HG02763 (cell line): ENCODE measurements around the gene GLIPR1.
A peak's percentile ranks its signal among the peaks of the same experiment; 100 is the strongest.
"Not testable (repeated sequence)": the region's sequence is repeated elsewhere in the genome, so short reads cannot be mapped to it uniquely, and the experiment has no call there.

Experiments used
- ATAC-seq: cut with Tn5 transposase; IDR thresholded peaks from one replicate; pipeline ENCODE4 v1.9.1; 2021; ENCODE audit warnings: mild to moderate bottlenecking, moderate library complexity; ENCODE audit not compliant: unreplicated experiment

GLIPR1 gene

DNA sequence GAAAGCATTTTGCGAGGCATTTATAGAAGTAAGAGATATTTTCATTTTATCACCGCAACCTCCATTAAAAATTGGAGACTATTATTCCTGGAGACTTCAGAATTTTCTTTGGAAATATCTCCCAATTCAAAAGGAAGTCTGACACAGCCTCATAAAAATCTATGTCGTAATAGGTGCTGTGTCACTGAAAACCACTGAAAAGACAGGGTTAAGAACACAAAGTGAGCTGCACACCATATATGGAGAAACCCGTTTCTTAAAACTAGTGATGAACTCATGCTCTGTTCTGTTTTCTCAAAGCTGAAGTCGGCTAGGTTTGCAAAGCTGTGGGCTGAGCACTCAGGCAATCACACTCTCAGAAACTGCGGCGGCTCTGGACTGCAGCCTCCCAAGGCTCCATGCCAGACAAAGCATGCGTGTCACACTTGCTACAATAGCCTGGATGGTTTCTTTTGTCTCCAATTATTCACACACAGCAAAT lies at the start of gene GLIPR1:
GLIPR1 (plus strand) TSS at position 287 of the 481 bp plus-strand sequence; CDS start at position 413, 126 bp downstream.
- peak; percentile 92 for ATAC-seq

DNA sequence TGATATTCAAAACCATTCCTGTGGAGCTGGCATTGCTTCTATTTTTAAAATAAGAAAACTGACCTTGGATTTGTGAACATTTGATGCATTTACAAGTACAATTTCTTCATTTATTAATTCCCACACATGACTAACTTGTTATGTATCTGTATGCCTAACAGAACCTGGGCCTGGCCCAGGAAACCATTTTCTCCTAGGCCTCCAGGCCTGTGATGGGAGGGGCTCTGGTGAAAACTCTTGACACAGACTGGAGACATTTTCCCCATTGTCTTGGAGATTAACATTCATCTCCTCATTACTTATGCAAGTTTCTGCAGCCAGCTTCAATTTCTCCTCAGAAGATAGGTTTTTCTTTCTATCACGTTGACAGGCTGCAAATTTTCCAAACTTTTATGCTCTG lies 47.6 kb upstream of the GLIPR1 start:
- no peak for ATAC-seq

DNA sequence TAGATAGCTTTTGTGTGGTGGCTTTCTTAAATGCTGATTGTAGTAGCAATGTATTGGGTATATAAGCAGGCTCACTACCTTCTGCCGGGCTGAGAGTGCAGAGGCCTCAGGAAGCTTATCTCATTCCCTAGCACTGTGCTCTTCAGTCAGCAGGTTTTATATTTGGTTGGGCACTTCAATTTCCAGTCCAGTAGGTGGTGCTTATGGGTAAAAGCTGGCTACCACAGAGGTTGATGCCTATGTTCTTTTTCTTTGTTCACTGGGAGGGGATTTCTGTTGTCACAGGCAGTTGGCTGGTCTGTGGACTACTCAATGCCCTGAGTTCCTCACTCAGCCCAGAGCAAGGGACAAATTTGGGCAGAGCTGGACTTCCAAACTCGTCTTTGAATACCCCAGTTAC lies 43.0 kb upstream of the GLIPR1 start:
- no peak for ATAC-seq

DNA sequence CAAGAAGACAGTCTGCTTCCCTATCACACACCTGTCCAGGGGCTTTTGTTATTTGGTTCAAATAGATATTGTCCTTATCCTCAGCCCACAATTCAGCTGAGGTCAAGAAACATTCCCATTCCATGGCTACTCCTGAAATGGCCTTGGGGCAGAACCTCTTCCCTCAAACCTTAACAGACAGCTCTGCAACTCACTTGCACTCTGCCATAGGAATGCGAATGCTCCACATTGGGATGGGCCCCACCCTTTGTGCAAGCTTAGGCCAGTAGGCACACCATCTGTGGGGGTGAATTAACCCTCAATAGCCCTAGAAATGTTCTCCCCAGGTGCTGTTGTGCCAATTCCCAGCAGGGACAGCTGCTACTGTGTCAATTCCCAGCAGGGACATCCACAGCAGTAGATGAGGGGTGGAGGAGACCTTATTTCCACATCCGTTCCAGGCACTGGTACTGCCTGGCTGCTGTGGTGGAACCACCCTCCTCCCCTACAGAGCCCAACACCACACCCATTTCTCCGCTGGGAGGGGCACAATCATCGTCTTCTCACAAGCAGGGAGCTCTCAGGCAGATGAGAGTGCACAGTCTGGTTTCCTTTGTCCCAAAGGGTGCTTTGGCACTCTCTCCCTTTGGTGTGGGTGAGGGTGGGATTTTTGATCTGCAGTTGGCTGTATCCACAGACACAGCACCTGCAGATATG lies 42.3 kb upstream of the GLIPR1 start:
- ATAC-seq: no peak

DNA sequence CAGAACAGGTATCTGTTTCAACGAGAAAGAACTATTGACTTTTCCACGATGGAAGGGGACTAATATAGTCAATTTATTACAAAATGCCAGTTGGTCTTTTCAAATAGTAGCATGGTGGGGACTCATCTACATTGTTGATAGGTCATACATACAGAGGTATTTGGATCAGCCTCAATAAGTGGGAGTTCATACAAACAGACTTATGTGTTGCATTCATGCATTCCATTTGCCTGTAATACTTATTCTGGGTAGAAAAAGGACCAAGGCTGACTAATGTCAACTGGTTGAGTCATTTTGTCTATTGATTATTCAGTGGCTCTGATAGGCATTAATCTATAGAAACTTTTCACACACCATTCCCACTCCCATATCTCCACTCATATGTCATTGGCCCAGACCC lies 41.5 kb upstream of the GLIPR1 start:
- no peak for ATAC-seq

DNA sequence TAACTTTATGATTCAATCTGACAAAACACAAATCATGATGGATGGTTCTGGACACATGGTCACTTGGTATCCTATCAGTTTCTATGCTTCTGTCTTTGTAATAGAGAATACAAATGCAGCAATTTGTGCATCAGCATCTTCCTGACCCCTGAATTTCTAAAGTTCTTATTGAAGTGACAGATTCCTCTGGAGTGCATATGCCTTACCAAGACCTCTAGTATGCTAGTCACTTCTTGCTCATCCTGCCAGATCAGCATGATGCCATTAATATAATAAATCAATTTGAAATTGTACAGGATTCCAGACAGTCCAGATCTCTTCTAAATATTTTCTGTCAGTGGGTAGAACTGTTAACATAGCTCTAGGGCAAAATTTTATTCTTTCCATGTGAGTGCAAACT lies 40.6 kb upstream of the GLIPR1 start:
- no peak for ATAC-seq

DNA sequence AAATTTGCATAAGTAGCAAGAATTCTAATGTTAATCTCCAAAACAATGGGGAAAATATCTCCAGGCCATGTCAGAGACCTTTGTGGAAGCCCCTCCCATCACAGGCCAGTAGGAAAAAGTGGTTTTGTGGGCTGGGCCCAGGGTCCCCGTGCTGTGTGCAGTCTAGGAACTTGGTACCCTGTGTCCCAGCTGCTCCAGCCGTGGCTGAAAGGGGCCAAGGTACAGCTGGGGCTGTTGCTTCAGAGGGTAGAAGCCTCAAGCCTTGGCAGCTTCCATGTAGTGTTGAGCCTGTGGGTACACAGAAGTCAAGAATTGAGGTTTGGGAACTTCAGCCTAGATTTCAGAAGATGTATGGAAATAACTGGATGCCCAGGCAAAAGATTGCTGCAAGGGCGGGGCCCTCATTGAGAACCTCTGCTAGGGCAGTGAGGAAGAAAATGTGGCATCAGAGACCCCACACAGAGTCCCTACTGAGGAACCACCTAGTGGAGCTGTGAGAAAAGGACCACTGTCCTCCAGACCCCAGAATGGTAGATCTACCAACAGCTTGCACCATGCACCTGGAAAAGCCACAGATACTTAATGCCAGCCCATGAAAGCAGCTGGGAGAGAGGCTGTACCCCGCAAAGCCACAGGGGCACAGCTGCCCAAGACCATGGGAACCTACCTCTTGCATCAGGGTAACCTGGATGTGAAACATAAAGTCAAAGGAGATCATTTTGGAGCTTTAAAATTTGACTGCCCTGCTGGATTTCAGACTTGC lies 38.7 kb upstream of the GLIPR1 start:
- ATAC-seq: not testable (repeated sequence)

DNA sequence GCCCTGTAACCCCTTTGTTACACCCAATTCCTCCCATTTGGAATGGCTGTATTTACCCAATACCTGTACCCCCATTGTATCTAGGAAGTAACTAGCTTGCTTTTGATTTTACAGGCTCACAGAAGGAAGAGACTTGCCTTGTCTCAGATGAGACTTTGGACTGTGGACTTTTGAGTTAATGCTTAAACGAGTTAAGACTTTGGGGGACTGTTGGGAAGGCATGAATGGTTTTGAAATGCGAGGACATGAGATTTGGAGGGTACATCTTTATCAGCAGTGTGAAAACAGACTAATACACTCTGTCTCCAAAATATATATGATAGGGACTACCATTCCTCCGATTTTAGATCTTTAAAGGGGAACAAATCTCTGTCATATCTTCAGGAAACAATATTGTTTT lies 38.1 kb upstream of the GLIPR1 start:
- ATAC-seq: not testable (repeated sequence)

DNA sequence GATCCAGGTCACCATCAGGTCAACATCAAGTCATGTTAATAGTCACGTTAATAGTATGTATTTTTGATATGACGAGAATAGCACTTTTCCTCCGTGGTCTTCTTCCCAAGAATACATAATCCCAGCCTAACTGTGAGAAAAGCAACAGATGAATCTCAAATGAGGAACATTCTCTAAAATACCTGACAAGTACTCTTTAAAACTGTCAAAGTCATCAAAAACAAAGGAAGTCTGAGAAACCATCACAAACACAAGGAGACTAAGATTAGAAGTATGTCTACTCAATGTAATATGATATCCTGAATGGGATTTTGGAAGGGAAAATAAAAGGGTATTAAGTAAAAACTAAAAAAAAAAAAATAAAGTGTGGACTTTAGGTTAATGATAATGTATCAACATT lies 36.8 kb upstream of the GLIPR1 start:
- no peak for ATAC-seq

DNA sequence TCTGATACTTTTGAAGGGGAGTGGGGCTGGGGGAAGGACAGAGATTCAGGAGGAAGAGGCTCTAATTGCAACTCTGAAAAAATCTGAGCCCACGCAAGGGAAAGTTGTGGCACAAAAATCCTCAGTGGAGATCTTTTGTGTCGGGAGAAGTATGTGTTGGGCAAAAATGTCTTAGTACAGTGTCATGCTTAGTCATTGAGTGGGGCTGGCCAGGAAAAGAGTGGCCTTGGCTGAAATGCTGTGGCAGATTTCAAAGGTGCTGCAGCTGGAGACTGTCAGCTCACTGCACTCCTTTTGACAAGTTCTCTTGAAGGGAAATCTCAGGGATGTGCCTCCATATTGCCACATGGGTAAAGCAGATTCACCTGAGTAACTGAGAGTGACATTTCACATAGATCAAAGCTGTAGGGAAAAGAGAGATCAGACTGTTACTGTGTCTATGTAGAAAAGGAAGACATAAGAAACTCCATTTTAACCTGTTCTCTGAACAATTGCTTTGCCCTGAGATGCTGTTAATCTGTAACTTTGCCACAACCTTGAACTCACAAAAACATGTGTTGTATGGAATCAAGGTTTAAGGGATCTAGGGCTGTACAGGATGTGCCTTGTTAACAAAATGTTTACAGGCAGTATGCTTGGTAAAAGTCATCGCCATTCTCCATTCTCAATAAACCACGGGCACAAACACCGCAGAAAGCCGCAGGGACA lies 36.0 kb upstream of the GLIPR1 start:
- ATAC-seq: no peak

DNA sequence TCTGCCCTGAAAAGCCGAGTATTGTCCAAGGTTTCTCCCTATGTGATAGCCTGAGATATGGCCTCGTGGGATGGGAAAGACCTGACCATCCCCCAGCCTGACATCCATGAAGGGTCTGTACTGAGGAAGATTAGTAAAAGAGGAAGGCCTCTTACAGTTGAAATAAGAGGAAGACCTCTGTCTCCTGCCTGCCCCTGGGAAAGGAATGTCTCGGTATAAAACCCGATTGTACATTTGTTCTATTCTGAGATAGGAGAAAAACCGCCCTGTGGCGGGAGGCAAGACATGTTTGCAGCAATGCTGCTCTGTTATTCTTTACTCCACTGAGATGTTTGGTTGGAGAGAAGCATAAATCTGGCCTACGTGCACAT lies 35.4 kb upstream of the GLIPR1 start:
- ATAC-seq: not testable (repeated sequence)

DNA sequence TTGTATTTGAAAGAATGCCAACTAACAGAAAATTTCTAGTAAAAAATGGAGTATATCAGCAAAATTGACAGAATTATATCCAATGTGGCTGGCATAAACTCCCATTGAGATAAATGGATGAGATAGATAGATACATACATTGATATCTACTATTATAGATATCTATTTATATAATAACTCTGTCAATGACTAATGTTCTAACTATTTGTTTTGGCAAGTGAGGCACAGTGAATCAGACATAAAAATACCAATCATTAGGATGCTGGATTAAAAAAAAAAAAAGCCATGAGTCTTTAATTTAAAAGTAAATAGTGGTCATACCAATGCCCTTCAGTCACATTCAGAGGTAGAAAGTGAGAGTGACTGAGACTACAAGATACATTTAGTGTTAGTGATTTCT lies 33.7 kb upstream of the GLIPR1 start:
- ATAC-seq: no peak

DNA sequence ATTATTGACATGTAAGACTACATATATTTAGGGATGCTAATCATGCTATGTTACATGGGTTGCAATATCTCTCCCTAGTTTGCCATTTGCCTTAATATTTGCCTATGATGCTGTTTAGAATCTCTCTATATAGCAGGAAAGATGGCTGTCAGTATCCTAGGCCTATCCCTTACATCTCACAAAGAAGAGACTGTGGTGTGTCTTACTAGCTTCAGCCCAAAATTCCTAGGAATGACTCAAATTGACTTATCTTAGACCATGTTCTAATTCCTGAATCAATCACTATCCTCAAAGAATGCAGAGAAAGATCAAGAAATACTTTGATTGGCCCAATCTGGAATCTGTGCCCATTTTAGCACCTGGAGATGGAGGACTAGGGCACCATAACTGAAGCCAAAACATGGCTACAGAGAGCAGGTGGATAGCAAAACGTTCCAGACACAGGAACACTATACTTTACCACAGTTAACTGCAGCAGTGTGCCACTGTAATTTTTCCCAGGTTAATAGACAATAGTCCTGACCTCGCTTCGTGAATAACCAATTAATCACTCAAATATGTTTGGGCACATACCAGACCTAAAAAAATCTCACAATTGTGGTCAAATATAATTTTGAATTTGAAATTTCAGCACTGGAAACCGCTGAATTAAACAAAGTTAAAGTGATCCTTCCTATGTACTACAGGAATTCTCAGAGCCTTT lies 32.7 kb upstream of the GLIPR1 start:
- ATAC-seq: no peak

DNA sequence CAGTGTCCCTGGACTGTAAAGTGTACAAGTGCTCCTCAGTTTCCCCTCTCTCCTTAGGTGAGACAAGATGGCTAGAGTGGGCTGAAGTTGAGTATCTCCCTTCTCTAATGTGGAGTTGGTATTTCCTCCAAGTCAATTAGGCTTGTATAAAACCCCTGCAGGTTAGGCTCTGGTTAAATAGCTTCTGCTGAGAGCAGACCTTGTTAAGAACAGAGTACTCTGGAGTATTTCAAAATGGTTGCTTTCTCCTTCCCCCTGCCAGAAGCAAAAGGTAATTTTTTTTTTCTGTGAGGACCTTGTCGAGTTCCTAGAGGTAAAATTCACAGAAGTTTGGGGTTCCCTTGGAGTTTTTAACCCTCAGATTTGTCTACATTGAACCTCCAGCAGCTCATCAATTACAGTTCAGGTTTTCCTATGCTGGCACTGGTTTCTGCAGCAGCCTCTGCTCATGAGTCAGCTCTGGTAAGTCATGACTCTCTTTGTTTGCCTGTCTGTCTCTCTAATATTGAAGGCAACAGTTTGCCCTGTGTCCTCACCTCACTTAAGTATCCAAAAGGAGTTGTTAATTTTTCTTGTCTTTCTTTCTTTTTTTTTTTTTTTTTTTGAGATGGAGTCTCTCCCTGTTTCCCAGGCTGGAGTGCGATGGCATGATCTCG lies 27.8 kb upstream of the GLIPR1 start:
- ATAC-seq: no peak

DNA sequence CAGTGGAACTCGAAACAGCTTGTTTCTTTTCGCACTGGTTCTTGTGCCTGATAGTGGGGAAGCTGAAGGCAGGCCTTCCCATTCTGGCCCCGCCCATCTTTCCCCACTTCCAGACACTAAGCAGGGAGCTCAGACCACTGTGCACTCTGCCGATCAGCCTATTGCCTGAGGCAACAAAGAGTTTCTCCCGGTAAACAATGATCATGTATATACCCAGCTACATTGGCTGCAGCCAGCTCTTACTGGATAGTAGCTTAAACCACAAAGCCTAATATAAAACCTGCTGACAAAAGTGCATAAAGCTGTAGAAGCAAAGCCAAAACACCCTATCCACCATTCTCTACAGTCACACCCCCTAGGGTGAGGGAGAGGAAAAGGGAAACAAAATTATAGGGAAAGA lies 24.7 kb upstream of the GLIPR1 start:
- no peak for ATAC-seq

DNA sequence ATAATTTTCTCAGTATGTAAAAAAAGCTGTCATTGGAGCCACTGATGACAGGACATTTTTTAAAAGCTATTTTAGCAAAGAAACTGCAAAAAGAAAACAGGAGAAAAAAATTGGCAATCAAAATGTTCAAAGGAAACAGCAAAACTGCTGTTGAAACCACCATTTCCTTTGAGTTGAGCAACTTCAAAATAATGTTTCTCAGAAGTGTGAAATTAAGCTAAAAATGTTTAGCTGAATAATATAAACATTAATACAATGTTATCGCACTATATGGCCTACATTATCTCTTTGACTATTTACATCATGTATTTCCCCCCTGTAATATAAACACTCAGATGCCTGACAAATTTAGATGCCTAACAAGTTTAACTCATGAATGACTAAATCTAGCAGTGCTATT lies 23.4 kb upstream of the GLIPR1 start:
- ATAC-seq: no peak

DNA sequence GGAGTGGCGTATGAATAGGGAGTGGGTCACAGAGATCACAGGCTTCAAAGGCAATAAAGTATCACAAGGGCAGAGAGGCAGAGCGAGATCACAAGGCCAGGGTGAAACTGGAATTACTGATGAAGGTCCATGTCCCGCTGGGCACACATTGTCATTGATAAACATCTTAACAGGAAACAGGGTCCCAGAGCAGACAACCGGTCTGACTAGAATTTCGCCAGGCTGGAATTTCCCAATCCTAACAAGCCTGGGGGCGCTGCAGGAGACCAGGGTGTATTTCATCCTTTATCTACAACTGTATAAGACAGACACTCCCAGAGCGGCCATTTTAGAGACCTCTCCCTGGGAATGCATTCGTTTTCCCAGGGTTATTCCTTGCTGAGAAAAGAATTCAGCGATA lies 22.7 kb upstream of the GLIPR1 start:
- not testable (repeated sequence) for ATAC-seq

DNA sequence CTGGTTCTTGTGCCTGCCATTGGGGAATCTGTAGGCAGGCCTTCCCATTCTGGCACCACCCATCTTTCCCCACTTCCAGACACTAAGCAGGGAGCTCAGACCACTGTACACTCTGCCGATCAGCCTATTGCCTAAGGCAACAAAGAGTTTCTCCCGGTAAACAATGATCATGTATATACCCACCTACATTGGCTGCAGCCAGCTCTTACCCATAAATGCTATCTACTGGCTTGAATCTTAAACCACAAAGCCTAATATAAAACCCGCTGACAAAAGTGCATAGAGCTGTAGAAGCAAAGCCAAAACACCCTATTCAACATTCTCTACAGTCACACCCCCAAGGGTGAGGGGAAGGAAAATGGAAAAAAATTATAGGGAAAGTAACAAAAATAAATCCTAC lies 20.8 kb upstream of the GLIPR1 start:
- ATAC-seq: no peak

DNA sequence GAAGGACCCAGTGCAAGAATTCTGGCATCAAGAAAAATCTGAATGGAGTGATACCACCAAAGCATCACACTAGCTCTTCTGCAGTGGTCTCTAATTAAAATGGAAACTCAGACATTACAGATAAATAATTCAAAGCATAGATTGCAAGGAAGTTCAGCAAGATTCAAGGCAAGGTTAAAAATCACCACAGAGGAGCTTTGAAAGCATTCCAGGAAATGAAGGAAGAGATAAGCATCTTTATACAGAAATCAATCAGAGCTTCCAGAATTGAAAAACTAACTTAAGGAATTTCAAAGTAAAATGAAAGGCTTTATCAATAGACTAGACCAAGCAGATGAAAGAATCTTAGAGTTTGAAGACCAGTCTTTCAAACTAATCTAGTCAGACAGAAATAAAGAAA lies 20.4 kb upstream of the GLIPR1 start:
- ATAC-seq: no peak
